Measurements from ENCODE around the gene ZC4H2. TPM values are rescaled to one million over a fixed set of nuclear protein-coding genes. Genes with fewer than 3 reads are reported as not detected.
"Not testable (repeated sequence)": the region's sequence is repeated elsewhere in the genome, so short reads cannot be mapped to it uniquely, and the experiment has no call there.

ZC4H2 gene
- total RNA-seq (10 to 100 TPM; 13.3 to 19.3 (median 17.3) TPM), polyA plus RNA-seq (1 to 10 TPM; 6.3 to 7.8 (median 6.9) TPM)

- DNase-seq: peak; percentile 85
- TF ChIP-seq POLR2A (IDR thresholded peaks at IDR 0.05): no peak
- TF ChIP-seq POLR2AphosphoS5 (IDR thresholded peaks at IDR 0.05): peak in 3 of 4 donors; percentile 29 to 48 (median 43)
- TF ChIP-seq EP300 (IDR thresholded peaks at IDR 0.05): no peak
- no peak for TF ChIP-seq CTCF (IDR thresholded peaks at IDR 0.05)
- no peaks in the 10 kb centered on the region for H3K9me3 ChIP-seq
- 0% methylated on average over 17 of the region's 17 CpGs for WGBS, 2 donors
- intact Hi-C loops (cut with DNase I): loop anchor here (2.0 kb wide), 1 partner anchor 59 kb away; the partner anchor contains the start of gene ZC3H12B
- H3K27ac ChIP-seq: peak within 1 kb of the TSS; percentile 51 to 73 (median 69)
- H3K27me3 ChIP-seq: no peaks in the 10 kb centered on the region
- H3K4me3 ChIP-seq: peak within 1 kb of the TSS; percentile 49 to 62 (median 56)
- no peaks in the 10 kb centered on the region for H3K36me3 ChIP-seq
- H3K4me1 ChIP-seq: peaks cover 0 to 5% (median 2%) of the 10 kb centered on the region in 4 donors
These were observed at the start of gene ZC4H2 for GRCh38 chrX:64975989-64976672. Gene ZC4H2 (minus strand): TSS chrX:64976450. CDS start chrX:64976377, 73 bp downstream.

GRCh38 chrX:65017451-65017850 is 41.2 kb upstream of the ZC4H2 start:
- no peaks in the 10 kb centered on the region for H3K27me3 ChIP-seq
- H3K4me1 ChIP-seq: peaks cover 0 to 22% (median 6%) of the 10 kb centered on the region in 4 donors
- DNase-seq: no peak
- intact Hi-C loops (cut with DNase I): no loop called here
- TF ChIP-seq POLR2A (IDR thresholded peaks at IDR 0.05) (no peak), POLR2AphosphoS5 (IDR thresholded peaks at IDR 0.05) (peak in 2 of 4 donors; percentile 15 to 46)
- H3K27ac ChIP-seq: peak overlapping the region in 2 of 4 donors; percentile 13 to 47
- H3K9me3 ChIP-seq: no peaks in the 10 kb centered on the region
- H3K4me3 ChIP-seq: no peak overlapping the region
- 78 to 85% methylated on average over 1 of the region's 1 CpG for WGBS, 2 donors
- no peaks in the 10 kb centered on the region for H3K36me3 ChIP-seq

- TF ChIP-seq POLR2A (IDR thresholded peaks at IDR 0.05): no peak
- no peak for TF ChIP-seq CTCF (IDR thresholded peaks at IDR 0.05)
- TF ChIP-seq POLR2AphosphoS5 (IDR thresholded peaks at IDR 0.05): no peak
- TF ChIP-seq EP300 (IDR thresholded peaks at IDR 0.05): no peak
- Histone ChIP-seq H3K4me1 (peaks cover 0 to 22% (median 6%) of the 10 kb centered on the region in 4 donors), H3K27me3 (no peaks in the 10 kb centered on the region), H3K4me3 (no peak overlapping the region), H3K36me3 (no peaks in the 10 kb centered on the region), H3K27ac (no peak overlapping the region), H3K9me3 (no peaks in the 10 kb centered on the region)
- no peak for DNase-seq
- intact Hi-C loops (cut with DNase I): no loop called here
These were observed 38.0 kb upstream of the ZC4H2 start for GRCh38 chrX:65014230-65014629.

- TF ChIP-seq CTCF (IDR thresholded peaks at IDR 0.05) (no peak), EP300 (IDR thresholded peaks at IDR 0.05) (no peak), POLR2AphosphoS5 (IDR thresholded peaks at IDR 0.05) (no peak), POLR2A (IDR thresholded peaks at IDR 0.05) (no peak)
- no peaks in the 10 kb centered on the region for H3K9me3 ChIP-seq
- no peaks in the 10 kb centered on the region for H3K4me1 ChIP-seq
- no peak overlapping the region for H3K27ac ChIP-seq
- intact Hi-C loops (cut with DNase I): no loop called here
- no peaks in the 10 kb centered on the region for H3K27me3 ChIP-seq
- DNase-seq: no peak
- no peak overlapping the region for H3K4me3 ChIP-seq
- no peaks in the 10 kb centered on the region for H3K36me3 ChIP-seq
These were observed 33.2 kb upstream of the ZC4H2 start for GRCh38 chrX:65009459-65009858.

- H3K27me3 ChIP-seq; DNase-seq; H3K4me1 ChIP-seq; H3K9me3 ChIP-seq; intact Hi-C loops (cut with DNase I); H3K4me3 ChIP-seq; H3K36me3 ChIP-seq; H3K27ac ChIP-seq: not testable (repeated sequence)
- WGBS, 2 donors: 94 to 95% methylated on average over 23 of the region's 26 CpGs
These were observed 26.0 kb upstream of the ZC4H2 start for GRCh38 chrX:65002208-65002607.

GRCh38 chrX:64996805-64997204 is 20.6 kb upstream of the ZC4H2 start:
- no peak for DNase-seq
- intact Hi-C loops (cut with DNase I): no loop called here
- Histone ChIP-seq H3K4me3 (no peak overlapping the region), H3K27me3 (no peaks in the 10 kb centered on the region), H3K36me3 (no peaks in the 10 kb centered on the region), H3K27ac (no peak overlapping the region), H3K9me3 (no peaks in the 10 kb centered on the region), H3K4me1 (no peaks in the 10 kb centered on the region)
- 45 to 50% methylated on average over 1 of the region's 1 CpG for WGBS, 2 donors
- no peak for TF ChIP-seq CTCF (IDR thresholded peaks at IDR 0.05)
- no peak for TF ChIP-seq POLR2AphosphoS5 (IDR thresholded peaks at IDR 0.05)
- TF ChIP-seq EP300 (IDR thresholded peaks at IDR 0.05): no peak
- TF ChIP-seq POLR2A (IDR thresholded peaks at IDR 0.05): no peak
